Activated B cell treated with CpG ODN at 0.5 μM for 24 hours (primary cell): Measurements from ENCODE around the gene ZNF160. TPM values are rescaled to one million over a fixed set of nuclear protein-coding genes. Genes with fewer than 3 reads are reported as not detected.

Source experiments
- ATAC-seq: fragments of 200-7000 bp; cut with Tn5 transposase; one replicate; pipeline ENCODE4 v1.10.0; 2021; ENCODE audit warnings: low read depth, mild to moderate bottlenecking, moderate library complexity
- CTCF ChIA-PET: fragments of 350-600 bp; sonication (Branson Sonifier 250); formaldehyde crosslinking; loops from one replicate; lab custom pipeline; 2021; ENCODE audit warnings: antibody characterized with exemption; lab: Charles Lee
- POLR2A ChIA-PET: fragments of 350-600 bp; sonication (Branson Sonifier 250); formaldehyde crosslinking; loops from one replicate; lab custom pipeline; 2021; ENCODE audit warnings: antibody characterized with exemption; lab: Charles Lee
- DNase-seq: peaks from one replicate; pipeline ENCODE4 v3.0.0; 2022
- H3K27ac Mint-ChIP-seq: one replicate; pipeline ENCODE4 v1.8.0; 2020; ENCODE audit warnings: mixed read lengths
- H3K27me3 Mint-ChIP-seq: one replicate; pipeline ENCODE4 v1.8.0; 2021; ENCODE audit warnings: mixed read lengths
- H3K36me3 Mint-ChIP-seq: one replicate; pipeline ENCODE4 v1.8.0; 2021; ENCODE audit warnings: low read depth, mixed read lengths
- H3K4me1 Mint-ChIP-seq: one replicate; pipeline ENCODE4 v1.8.0; 2021; ENCODE audit warnings: mixed read lengths
- H3K4me3 Mint-ChIP-seq: one replicate; pipeline ENCODE4 v1.8.0; 2020; ENCODE audit warnings: mild to moderate bottlenecking, mixed read lengths
- H3K9me3 Mint-ChIP-seq: one replicate; pipeline ENCODE4 v1.8.0; 2020; ENCODE audit warnings: mixed read lengths
- CTCF ChIP-seq: fragments of 200-600 bp; IDR thresholded peaks from one replicate; pipeline ENCODE4 v1.8.0; 2022; ENCODE audit warnings: antibody characterized with exemption, mild to moderate bottlenecking
- intact Hi-C: fragments of 100-400 bp; cut with micrococcal nuclease; formaldehyde crosslinking; loops from one replicate; pipeline ENCODE4 v1.15.1; 2024
- total RNA-seq: library from RNA; stranded (reverse); gene quantifications from 2 replicates; pipeline ENCODE4 v1.2.3, GENCODE V29; 2022

Gene ZNF160
- total RNA-seq, 1 donor from 2014 or later: 61.3 TPM

GRCh38 chr19:53082929-53083328, 20.3 kb downstream of the ZNF160 start:
- Mint-ChIP-seq H3K9me3 (peaks cover 21% of the 10 kb centered on the region), H3K4me3 (no peak overlapping the region)
- POLR2A ChIA-PET: no interaction called here

DNA sequence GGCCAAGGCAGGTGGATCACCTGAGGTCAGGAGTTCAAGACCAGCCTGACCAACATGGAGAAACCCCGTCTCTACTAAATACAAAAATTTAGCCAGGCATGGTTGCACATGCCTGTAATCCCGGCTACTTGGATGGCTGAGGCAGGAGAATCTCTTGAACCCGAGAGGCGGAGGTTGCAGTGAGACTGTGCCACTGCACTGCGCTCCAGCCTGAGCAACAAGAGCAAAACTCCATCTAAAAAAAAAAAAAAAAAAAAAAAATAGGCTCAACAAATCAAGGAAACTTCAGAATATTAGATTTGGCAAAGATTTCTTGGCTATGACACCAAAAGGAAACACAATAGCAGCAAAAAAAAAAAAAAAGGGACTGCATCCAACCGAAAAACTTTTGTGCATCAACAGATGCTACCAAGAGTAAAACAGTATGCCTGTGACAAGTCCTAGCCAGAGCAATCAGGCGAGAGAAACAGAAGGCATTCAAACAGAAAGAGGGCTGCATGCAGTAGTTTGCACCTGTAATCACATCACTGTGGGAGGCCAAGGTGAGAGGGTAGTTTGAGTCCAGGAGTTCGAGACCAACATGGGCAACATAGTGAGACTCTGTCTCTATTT, 23.8 kb downstream of the ZNF160 start:
- intact Hi-C loops: no loop called here
- TF ChIP-seq CTCF: no peak
- H3K27me3 Mint-ChIP-seq: no peaks in the 10 kb centered on the region
- CTCF ChIA-PET: no interaction called here
- peaks cover 4% of the 10 kb centered on the region for H3K4me1 Mint-ChIP-seq
- H3K27ac Mint-ChIP-seq: no peak overlapping the region
- POLR2A ChIA-PET: no interaction called here
- no peak overlapping the region for H3K4me3 Mint-ChIP-seq
- peaks cover 97% of the 10 kb centered on the region for H3K36me3 Mint-ChIP-seq
- no peak for ATAC-seq
- DNase-seq: no peak
- peaks cover 34% of the 10 kb centered on the region for H3K9me3 Mint-ChIP-seq

More at GRCh38 chr19:53082929-53083328, 20.3 kb downstream of the ZNF160 start:
- peaks cover 94% of the 10 kb centered on the region for H3K36me3 Mint-ChIP-seq
- peaks cover 4% of the 10 kb centered on the region for H3K4me1 Mint-ChIP-seq
- H3K27me3 Mint-ChIP-seq: no peaks in the 10 kb centered on the region
- CTCF ChIA-PET: no interaction called here
- DNase-seq (no peak), ATAC-seq (no peak)
- TF ChIP-seq CTCF: no peak
- no peak overlapping the region for H3K27ac Mint-ChIP-seq
- intact Hi-C loops: no loop called here

DNA sequence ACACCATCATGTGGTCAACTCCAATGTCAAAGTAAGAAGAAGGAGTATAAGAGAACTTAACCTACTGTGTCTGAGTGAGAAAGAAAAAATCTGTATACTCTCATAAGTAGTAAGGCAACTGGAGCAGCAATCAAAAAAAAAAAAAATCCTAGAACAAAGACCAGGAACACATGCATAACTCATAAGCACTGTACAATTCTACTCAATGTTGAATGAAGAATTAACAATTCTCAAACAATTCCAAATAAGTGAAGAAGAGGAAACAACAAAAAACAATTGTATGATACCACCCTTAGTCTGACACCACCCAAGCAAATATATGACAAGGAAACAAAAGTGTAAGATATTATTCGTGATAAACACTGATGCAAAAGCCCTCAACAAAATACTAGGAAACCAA, 24.6 kb downstream of the ZNF160 start:
- DNase-seq (no peak), ATAC-seq (no peak)
- intact Hi-C loops: no loop called here
- Mint-ChIP-seq H3K36me3 (peaks cover 95% of the 10 kb centered on the region), H3K4me1 (peaks cover 4% of the 10 kb centered on the region), H3K27me3 (no peaks in the 10 kb centered on the region), H3K4me3 (no peak overlapping the region), H3K27ac (no peak overlapping the region), H3K9me3 (peaks cover 36% of the 10 kb centered on the region)
- ChIA-PET POLR2A (no interaction called here), CTCF (no interaction called here)
- no peak for TF ChIP-seq CTCF

- Mint-ChIP-seq H3K4me3 (no peak overlapping the region), H3K36me3 (peaks cover 95% of the 10 kb centered on the region), H3K9me3 (peaks cover 37% of the 10 kb centered on the region), H3K27ac (no peak overlapping the region), H3K4me1 (peaks cover 4% of the 10 kb centered on the region), H3K27me3 (no peaks in the 10 kb centered on the region)
- intact Hi-C loops: no loop called here
- ATAC-seq (no peak), DNase-seq (no peak)
- ChIA-PET POLR2A (no interaction called here), CTCF (no interaction called here)
- no peak for TF ChIP-seq CTCF
These were observed 26.2 kb downstream of the ZNF160 start for GRCh38 chr19:53076984-53077383.

DNA sequence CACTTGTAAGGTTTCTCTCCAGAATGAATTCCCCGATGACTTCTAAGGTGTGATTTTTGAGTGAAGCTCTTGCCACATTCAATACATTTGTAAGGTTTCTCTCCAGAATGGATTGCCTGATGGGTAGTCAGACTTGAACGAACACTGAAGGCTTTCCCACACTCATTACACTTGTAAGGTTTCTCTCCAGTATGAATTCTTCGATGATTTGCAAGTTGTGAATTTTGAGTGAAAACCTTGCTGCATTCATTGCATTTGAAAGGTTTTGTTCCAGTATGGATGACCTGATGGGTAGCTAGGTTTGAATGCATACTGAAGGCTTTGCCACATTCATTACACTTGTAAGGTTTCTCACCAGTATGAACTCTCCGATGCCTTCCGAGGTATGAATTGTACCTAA, 34.4 kb downstream of the ZNF160 start:
- H3K4me3 Mint-ChIP-seq: no peak overlapping the region
- no peak overlapping the region for H3K27ac Mint-ChIP-seq
- H3K4me1 Mint-ChIP-seq: no peaks in the 10 kb centered on the region
- TF ChIP-seq CTCF: no peak
- ChIA-PET POLR2A (no interaction called here), CTCF (no interaction called here)
- H3K9me3 Mint-ChIP-seq: peaks cover 44% of the 10 kb centered on the region
- DNase-seq (no peak), ATAC-seq (no peak)
- H3K36me3 Mint-ChIP-seq: peaks cover 77% of the 10 kb centered on the region
- intact Hi-C loops: no loop called here
- no peaks in the 10 kb centered on the region for H3K27me3 Mint-ChIP-seq
